Pancreas (tissue), 10 donors: ENCODE measurements around the gene BCAR3. TPM values are rescaled to one million over a fixed set of nuclear protein-coding genes. Genes with fewer than 3 reads are reported as not detected.

Source experiments
- ATAC-seq, 4 donors: fragments of 200-7000 bp; cut with Tn5 transposase; one replicate each; pipeline versions ENCODE4 v1.8.0 to v1.9.1; 2020; ENCODE audit warnings: mild to moderate bottlenecking in 4 of 4, moderate library complexity in 4 of 4
- DNase-seq, 6 donors: peaks; one replicate each; pipeline ENCODE4 v3.0.0-alpha.2; 2020
- FAIRE-seq: peaks from 2 replicates; lab custom pipeline; 2012; peaks lifted over from hg19 to GRCh38; lab: Jason Lieb, UNC
- H3K27ac ChIP-seq, 4 donors: fragments of 200-600 bp; sonication (generic); 1 replicate in 3 of 4; 2 replicates in 1 of 4; pipeline versions ENCODE4 v1.5.0 to v1.8.0; 2020
- H3K27me3 ChIP-seq, 4 donors: fragments of 200-600 bp; one replicate each; pipeline ENCODE4 v1.8.0; 2021
- H3K36me3 ChIP-seq, 3 donors: fragments of 200-600 bp; sonication (generic) in 1 of 3; one replicate each; pipeline versions ENCODE4 v1.5.0 to v1.8.0; 2020 to 2021
- H3K4me1 ChIP-seq, 3 donors: fragments of 200-600 bp; one replicate each; pipeline ENCODE4 v1.8.0; 2021
- H3K4me3 ChIP-seq, 4 donors: fragments of 200-600 bp; sonication (generic) in 2 of 4; one replicate each; pipeline versions ENCODE4 v1.5.0 to v1.8.0; 2020 to 2021
- H3K9me3 ChIP-seq, 4 donors: fragments of 200-600 bp; one replicate each; pipeline ENCODE4 v1.8.0; 2021
- CTCF ChIP-seq, 4 donors: fragments of 200-600 bp; sonication (generic) in 3 of 4; IDR thresholded peaks; one replicate each; pipeline versions ENCODE4 v1.5.0 to v1.8.0; 2021; ENCODE audit warnings: antibody characterized with exemption in 4 of 4
- WGBS, 2 donors: extraction: QIAGEN DNeasy Blood & Tissue Kit; methylation state at CpG; one replicate each; pipeline ENCODE4 v1.1.7; 2013; 5-methylcytosine and 5-hydroxymethylcytosine counted together
- intact Hi-C, 3 donors: fragments of 100-400 bp; cut with DNase I; formaldehyde crosslinking; loops; one replicate each; pipeline versions ENCODE4 v1.11.1 to v1.14.2; 2022
- polyA plus RNA-seq, 2 donors: library from polyadenylated mRNA; stranded (reverse); fragments of 200-250 nt; gene quantifications; one replicate each; pipeline ENCODE4 v1.2.3, GENCODE V29; 2013
- total RNA-seq, 6 donors: library from RNA; stranded (reverse); fragmentation: NEBNext Ultra II Directional in 4 of 6; extraction: Animal tissue kit (Norgen Biotek cat#: 25700) in 4 of 6; gene quantifications; one replicate each; pipeline versions ENCODE4 v1.2.1 to v1.2.4, GENCODE V29; 2021 to 2023
- donor health status: healthy with polysubstance abuse.
- donor health status: DM: no; HTN: no; CAD: no; lungs with moderate emphysema.
- donor health status: DM: no; HTN: no; CAD: no.
- donor health status: control.
- donor health status: control.
- donor health status: Bipolar disorder and iron deficiency.
- donor health status: DM: yes; HTN: yes; CAD: no.
- donor health status: DM: no; HTN: no; CAD: no.
- donor health status: DM: no; HTN: no; CAD: no.
- donor health status: DM: yes; HTN: yes; CAD: no.

Gene BCAR3
- total and polyA plus RNA-seq, 8 donors = 2.4 to 8.2 (median 4.9) TPM

- intact Hi-C loops = loop anchor here in 1 of 3 donors (5.0 kb wide), 1 partner anchor 182 kb away; no protein-coding TSS in a partner anchor
- no peak for FAIRE-seq
- 75 to 79% methylated on average over 3 of the region's 3 CpGs for WGBS, 2 donors
- Histone ChIP-seq H3K4me1 (no peaks in the 10 kb centered on the region), H3K27me3 (no peaks in the 10 kb centered on the region), H3K36me3 (no peaks in the 10 kb centered on the region), H3K9me3 (no peaks in the 10 kb centered on the region), H3K4me3 (no peak overlapping the region), H3K27ac (no peak overlapping the region)
- DNase-seq = no peak
- ATAC-seq = no peak
- no peak for TF ChIP-seq CTCF (IDR thresholded peaks at IDR 0.05)
Measured at GRCh38 chr1:93630168-93630567, 51.5 kb downstream of the BCAR3 start.

- no peak overlapping the region for H3K4me3 ChIP-seq
- no peaks in the 10 kb centered on the region for H3K27me3 ChIP-seq
- no peaks in the 10 kb centered on the region for H3K9me3 ChIP-seq
- TF ChIP-seq CTCF (IDR thresholded peaks at IDR 0.05) = peak; percentile 39 to 69 (median 68)
- DNase-seq (peak in 2 of 6 donors; percentile 32 to 65), FAIRE-seq (peak; percentile 96), ATAC-seq (peak; percentile 87 to 98 (median 96))
- no peak overlapping the region for H3K27ac ChIP-seq
- 43 to 44% methylated on average over 9 of the region's 9 CpGs for WGBS, 2 donors
- intact Hi-C loops = loop anchor here in 2 of 3 donors (5.0 to 10.0 kb wide), 3 partner anchors 183 to 195 kb away; no protein-coding TSS in a partner anchor
- no peaks in the 10 kb centered on the region for H3K4me1 ChIP-seq
- H3K36me3 ChIP-seq = no peaks in the 10 kb centered on the region
Measured at GRCh38 chr1:93629101-93630059, 52.3 kb downstream of the BCAR3 start.

- TF ChIP-seq CTCF (IDR thresholded peaks at IDR 0.05) = no peak
- FAIRE-seq = no peak
Measured at GRCh38 chr1:93628681-93629080, 53.0 kb downstream of the BCAR3 start.

GRCh38 chr1:93625582-93626327 is 55.9 kb downstream of the BCAR3 start:
- Histone ChIP-seq H3K27me3 (no peaks in the 10 kb centered on the region), H3K9me3 (no peaks in the 10 kb centered on the region), H3K27ac (no peak overlapping the region), H3K4me1 (peaks cover 0 to 4% (median 0%) of the 10 kb centered on the region in 3 donors), H3K36me3 (no peaks in the 10 kb centered on the region), H3K4me3 (no peak overlapping the region)
- ATAC-seq (no peak), FAIRE-seq (no peak), DNase-seq (no peak)
- no peak for TF ChIP-seq CTCF (IDR thresholded peaks at IDR 0.05)
- 42 to 48% methylated on average over 3 of the region's 3 CpGs for WGBS, 2 donors
- intact Hi-C loops = loop anchor here in 2 of 3 donors (10.0 kb wide), 2 partner anchors 189 to 191 kb away; no protein-coding TSS in a partner anchor

More at GRCh38 chr1:93628681-93629080, 53.0 kb downstream of the BCAR3 start:
- H3K4me1 ChIP-seq = no peaks in the 10 kb centered on the region
- no peaks in the 10 kb centered on the region for H3K9me3 ChIP-seq
- intact Hi-C loops = loop anchor here in 2 of 3 donors (10.0 kb wide), 2 partner anchors 186 to 194 kb away; no protein-coding TSS in a partner anchor
- H3K4me3 ChIP-seq = no peak overlapping the region
- DNase-seq = no peak
- no peak for ATAC-seq
- no peaks in the 10 kb centered on the region for H3K27me3 ChIP-seq
- H3K36me3 ChIP-seq = no peaks in the 10 kb centered on the region
- H3K27ac ChIP-seq = no peak overlapping the region
- WGBS, 2 donors = 64 to 71% methylated on average over 3 of the region's 3 CpGs
